ENCODE data around the gene HES7.

HES7 gene

GRCh38 chr17:8163978-8164814 lies 40.3 kb upstream of the HES7 start:
- Histone ChIP-seq H3K9me3 (ENCODE audit: severe bottlenecking) (no peaks in the 10 kb centered on the region), H3K27ac (peak overlapping the region; percentile 98), H3K36me3 (peaks cover 27% of the 10 kb centered on the region), H3K27me3 (ENCODE audit: insufficient read depth, low read depth, severe bottlenecking) (no peaks in the 10 kb centered on the region), H3K4me3 (ENCODE audit: low read depth, low read length) (peak overlapping the region; percentile 82)
- DNase-seq = peak; percentile 88
- no peak for TF ChIP-seq CTCF (IDR thresholded peaks at IDR 0.05; ENCODE audit: low read depth, low read length)

GRCh38 chr17:8162997-8163977 lies 39.4 kb upstream of the HES7 start:
- Histone ChIP-seq H3K9me3 (ENCODE audit: severe bottlenecking) (no peaks in the 10 kb centered on the region), H3K36me3 (peaks cover 31% of the 10 kb centered on the region), H3K27ac (peak overlapping the region; percentile 98), H3K4me3 (ENCODE audit: low read depth, low read length) (peak overlapping the region; percentile 82), H3K27me3 (ENCODE audit: insufficient read depth, low read depth, severe bottlenecking) (no peaks in the 10 kb centered on the region)
- peak; percentile 92 for DNase-seq
- no peak for TF ChIP-seq CTCF (IDR thresholded peaks at IDR 0.05; ENCODE audit: low read depth, low read length)

GRCh38 chr17:8162233-8162996 lies 38.5 kb upstream of the HES7 start, which contains the start of gene VAMP2:
VAMP2 (minus strand) TSS chr17:8162948; CDS start chr17:8162879, 69 bp downstream.
- DNase-seq = peak; percentile 72
- Histone ChIP-seq H3K36me3 (peaks cover 35% of the 10 kb centered on the region), H3K27me3 (ENCODE audit: insufficient read depth, low read depth, severe bottlenecking) (no peaks in the 10 kb centered on the region), H3K4me3 (ENCODE audit: low read depth, low read length) (peak within 1 kb of the TSS; percentile 95), H3K27ac (peak within 1 kb of the TSS; percentile 98), H3K9me3 (ENCODE audit: severe bottlenecking) (no peaks in the 10 kb centered on the region)
- 0 out of 2 replicates have a peak, but pooled peaks have one; percentile 11 for TF ChIP-seq CTCF (IDR thresholded peaks at IDR 0.05; ENCODE audit: low read depth, low read length)

- Histone ChIP-seq H3K27ac (peak overlapping the region; percentile 98), H3K36me3 (peaks cover 35% of the 10 kb centered on the region), H3K4me3 (ENCODE audit: low read depth, low read length) (peak overlapping the region; percentile 95), H3K9me3 (ENCODE audit: severe bottlenecking) (no peaks in the 10 kb centered on the region), H3K27me3 (ENCODE audit: insufficient read depth, low read depth, severe bottlenecking) (no peaks in the 10 kb centered on the region)
- no peak for TF ChIP-seq CTCF (IDR thresholded peaks at IDR 0.05; ENCODE audit: low read depth, low read length)
- no peak for DNase-seq
These were observed 37.7 kb upstream of the HES7 start for GRCh38 chr17:8161289-8162232.
